ENCODE data around the gene SGIP1. TPM values are rescaled to one million over a fixed set of nuclear protein-coding genes. Genes with fewer than 3 reads are reported as not detected.
A peak's percentile ranks its signal among the peaks of the same experiment; 100 is the strongest.

Gene SGIP1
- total and polyA plus RNA-seq, 2 of the 4 experiments (the other 2 are of a cell fraction) = 27.1 to 42.7 TPM

- peaks cover 22% of the 10 kb centered on the region for H3K9me1 ChIP-seq (ENCODE audit: insufficient read depth, low read length)
- ATAC-seq (ENCODE audit: low read depth) (peak; percentile 87), DNase-seq (peak; percentile 81)
- intact Hi-C loops (cut with micrococcal nuclease) (loop anchor here (1.0 kb wide), 1 partner anchor 9 kb away; no protein-coding TSS in a partner anchor), in situ Hi-C loops (cut with MboI; ENCODE audit: low sequenced_read_pairs) (no loop called here), dilution Hi-C loops (cut with HindIII; ENCODE audit: low sequenced_read_pairs, unreplicated experiment) (no loop called here)
- no peaks in the 10 kb centered on the region for H3K9me3 ChIP-seq (ENCODE audit: control insufficient read depth, insufficient read depth, low read length)
- no CpG with 5 or more reads among the region's 1 CpG for WGBS, 2 experiments (ENCODE audit: extremely low coverage in 2 of 2, insufficient read length in 1 of 2)
- POLR2A ChIA-PET (ENCODE audit: unreplicated experiment) = interaction anchor here (0.6 kb wide), 1 partner anchor 89 kb away, joined by 6 read pairs; no protein-coding TSS in a partner anchor
- H4K91ac ChIP-seq (ENCODE audit: insufficient read depth, low read depth, low read length) = peak overlapping the region; percentile 80
- H4K5ac ChIP-seq (ENCODE audit: low read depth, low read length) = peak overlapping the region; percentile 46; the same call in 1 of the 2 replicates
- H2AFZ ChIP-seq (replicated peaks; ENCODE audit: low read length, poor library complexity) = no peak overlapping the region
- peak overlapping the region; percentile 10 to 73; a peak in 3 of 4 replicates for H4K8ac ChIP-seq (ENCODE audit: low read depth in 2 of 2, low read length in 2 of 2)
- H3K4me1 ChIP-seq (ENCODE audit: control insufficient read depth, insufficient read depth, low read length) = peaks cover 24% of the 10 kb centered on the region
- peak overlapping the region; percentile 71 for H2BK20ac ChIP-seq (ENCODE audit: low read depth, low read length)
- peaks cover 31 to 69% of the 10 kb centered on the region in 2 experiments for H3K79me1 ChIP-seq (ENCODE audit: low read depth in 1 of 2, low read length in 2 of 2)
- peak overlapping the region; percentile 23; the same call in 1 of the 2 replicates for H2AK5ac ChIP-seq (ENCODE audit: low read depth, low read length)
- peak overlapping the region; percentile 34; the same call in 1 of the 2 replicates for H3K56ac ChIP-seq (ENCODE audit: extremely low read depth, insufficient read depth, low read length)
- H2BK15ac ChIP-seq (ENCODE audit: low read depth, low read length) = 0 out of 3 replicates have a peak overlapping the region, but pooled peaks have one; percentile 31
- peak overlapping the region; percentile 94 for H2BK5ac ChIP-seq (ENCODE audit: low read depth, low read length, poor library complexity, severe bottlenecking)
- H3K4me2 ChIP-seq (ENCODE audit: low read depth, low read length) = peak overlapping the region; percentile 12; the same call in 1 of the 2 replicates
- no peak overlapping the region for H3K9ac ChIP-seq (ENCODE audit: low read depth, low read length)
- peak overlapping the region; percentile 76 for H3K14ac ChIP-seq (replicated peaks; ENCODE audit: low read depth, low read length)
- H4K20me1 ChIP-seq (ENCODE audit: insufficient read depth, low read length) = peaks cover 9% of the 10 kb centered on the region
- no peaks in the 10 kb centered on the region for H3K27me3 ChIP-seq (ENCODE audit: control insufficient read depth, insufficient read depth, low read length)
- H3K4me3 ChIP-seq (ENCODE audit: insufficient read depth, low read depth, low read length) = no peak overlapping the region
- no TSS peak for BruUV-seq (replicated peaks)
- H2BK120ac ChIP-seq (ENCODE audit: low read depth, low read length) = peak overlapping the region; percentile 78
- peak overlapping the region; percentile 75 for H3K23ac ChIP-seq (ENCODE audit: low read depth, low read length)
- H3K36me3 ChIP-seq (ENCODE audit: control insufficient read depth, insufficient read depth, low read length) = peaks cover 28% of the 10 kb centered on the region
- H3K27ac ChIP-seq (ENCODE audit: insufficient read depth, low read length) = peak overlapping the region; percentile 32; the same call in 1 of the 2 replicates
- CTCF ChIA-PET = interaction anchor here (0.6 to 1.0 kb wide), 2 partner anchors 11 to 122 kb away, joined by 3 to 5 read pairs; no protein-coding TSS in a partner anchor
- peak overlapping the region; percentile 86 for H3K4ac ChIP-seq (ENCODE audit: low read depth, low read length)
- no peak overlapping the region for H2AK9ac ChIP-seq (replicated peaks; ENCODE audit: low read depth, low read length, poor library complexity)
- peak overlapping the region; percentile 72 for H3K18ac ChIP-seq (ENCODE audit: low read depth, low read length)
- TF ChIP-seq CHD1 (IDR thresholded peaks at IDR 0.05; ENCODE audit: low read depth, low read length) (no peak), CEBPB (IDR thresholded peaks at IDR 0.05; ENCODE audit: low read depth, low read length) (0 out of 2 replicates have a peak, but pooled peaks have one; percentile 22), RCOR1 (IDR thresholded peaks at IDR 0.05; ENCODE audit: insufficient replicate concordance, low read length) (no peak), MAFK (IDR thresholded peaks at IDR 0.05; ENCODE audit: low read depth, low read length) (no peak), RFX5 (IDR thresholded peaks at IDR 0.05; ENCODE audit: low read depth, low read length) (no peak), POLR2A (IDR thresholded peaks at IDR 0.05; ENCODE audit: low read depth, low read length) (peak; percentile 37; the same call in 1 of the 2 replicates), NFE2L2 (IDR thresholded peaks at IDR 0.05; ENCODE audit: low read depth, low read length) (no peak), FOS (IDR thresholded peaks at IDR 0.05; ENCODE audit: low read depth, low read length) (no peak), ELK1 (IDR thresholded peaks at IDR 0.05; ENCODE audit: borderline replicate concordance, low read depth, low read length) (no peak), USF2 (IDR thresholded peaks at IDR 0.05; ENCODE audit: low read depth, low read length) (no peak), MAZ (IDR thresholded peaks at IDR 0.05; ENCODE audit: borderline replicate concordance, low read depth, low read length) (no peak), RAD21 (IDR thresholded peaks at IDR 0.05; ENCODE audit: low read length) (peak; percentile 22; the same call in 1 of the 2 replicates)
Measured at GRCh38 chr1:66553846-66554245, 19.9 kb downstream of the SGIP1 start.

All from IMR-90 (cell line).